Loucy (cell line): Measurements from ENCODE around the gene KRTAP11-1.

ENCODE experiments used
- H2AFZ ChIP-seq: fragments of 200-600 bp; sonication (generic); 2 replicates; pipeline ENCODE4 v1.6.0; 2016; ENCODE audit warnings: antibody characterized with exemption, mild to moderate bottlenecking, low read length, moderate library complexity
- H3F3A ChIP-seq: fragments of 200-600 bp; 2 replicates; pipeline ENCODE4 v1.6.0; 2016; ENCODE audit warnings: antibody characterized with exemption, low read depth, mild to moderate bottlenecking
- H3K27me3 ChIP-seq: fragments of 200-600 bp; sonication (generic); 2 replicates; pipeline ENCODE4 v1.6.1; 2014; ENCODE audit warnings: low read length, mild to moderate bottlenecking; ENCODE audit not compliant: insufficient read depth, poor library complexity, severe bottlenecking
- H3K36me3 ChIP-seq: fragments of 200-600 bp; sonication (generic); 2 replicates; pipeline ENCODE4 v1.6.1; 2016; ENCODE audit warnings: low read length; ENCODE audit not compliant: insufficient read depth
- H3K4me1 ChIP-seq: fragments of 200-600 bp; sonication (generic); 2 replicates; pipeline ENCODE4 v1.5.1; 2014; ENCODE audit warnings: low read length, mild to moderate bottlenecking; ENCODE audit not compliant: insufficient read depth, poor library complexity, severe bottlenecking
- H3K4me2 ChIP-seq: fragments of 200-600 bp; sonication (generic); 2 replicates; pipeline ENCODE4 v1.6.0; 2014; ENCODE audit warnings: antibody characterized with exemption, low read length, low read depth, mild to moderate bottlenecking; ENCODE audit not compliant: poor library complexity, severe bottlenecking
- H3K4me3 ChIP-seq: fragments of 200-600 bp; sonication (generic); 2 replicates; pipeline ENCODE4 v1.5.1; 2014; ENCODE audit warnings: low read length, mild to moderate bottlenecking, mixed read lengths; ENCODE audit not compliant: poor library complexity, severe bottlenecking
- H3K79me2 ChIP-seq: fragments of 200-600 bp; sonication (generic); 2 replicates; pipeline ENCODE4 v1.6.1; 2014; ENCODE audit warnings: low read length; ENCODE audit not compliant: insufficient read depth
- H3K9ac ChIP-seq: fragments of 200-600 bp; sonication (generic); 2 replicates; pipeline ENCODE4 v1.6.0; 2014; ENCODE audit warnings: mild to moderate bottlenecking, low read depth, low read length, moderate library complexity; ENCODE audit not compliant: poor library complexity, severe bottlenecking
- H3K9me2 ChIP-seq: fragments of 200-600 bp; sonication (generic); replicated peaks from 2 replicates; pipeline ENCODE4 v1.6.1; 2016; ENCODE audit warnings: low read depth, low read length, mixed read lengths
- H3K9me3 ChIP-seq: fragments of 200-600 bp; sonication (generic); 2 replicates; pipeline ENCODE4 v1.6.1; 2014; ENCODE audit warnings: mild to moderate bottlenecking, antibody characterized with exemption, low read length, low read depth; ENCODE audit not compliant: insufficient read depth
- H4K20me1 ChIP-seq: fragments of 200-600 bp; sonication (generic); 2 replicates; pipeline ENCODE4 v1.6.0; 2014; ENCODE audit warnings: antibody characterized with exemption, low read length, mild to moderate bottlenecking; ENCODE audit not compliant: insufficient read depth, poor library complexity, severe bottlenecking
- EZH2phosphoT487 ChIP-seq: fragments of 200-600 bp; IDR thresholded peaks from 2 replicates; pipeline ENCODE4 v1.6.1; 2018; ENCODE audit warnings: antibody characterized with exemption, mild to moderate bottlenecking, moderate library complexity, borderline replicate concordance
- TF ChIP-seq, protein P1 (sequence below): fragments of 200-600 bp; sonication (generic); conservative IDR thresholded peaks from 2 replicates; pipeline ENCODE4 v1.5.1; 2014; ENCODE audit warnings: mild to moderate bottlenecking, antibody characterized with exemption, low read length

KRTAP11-1 gene

DNA sequence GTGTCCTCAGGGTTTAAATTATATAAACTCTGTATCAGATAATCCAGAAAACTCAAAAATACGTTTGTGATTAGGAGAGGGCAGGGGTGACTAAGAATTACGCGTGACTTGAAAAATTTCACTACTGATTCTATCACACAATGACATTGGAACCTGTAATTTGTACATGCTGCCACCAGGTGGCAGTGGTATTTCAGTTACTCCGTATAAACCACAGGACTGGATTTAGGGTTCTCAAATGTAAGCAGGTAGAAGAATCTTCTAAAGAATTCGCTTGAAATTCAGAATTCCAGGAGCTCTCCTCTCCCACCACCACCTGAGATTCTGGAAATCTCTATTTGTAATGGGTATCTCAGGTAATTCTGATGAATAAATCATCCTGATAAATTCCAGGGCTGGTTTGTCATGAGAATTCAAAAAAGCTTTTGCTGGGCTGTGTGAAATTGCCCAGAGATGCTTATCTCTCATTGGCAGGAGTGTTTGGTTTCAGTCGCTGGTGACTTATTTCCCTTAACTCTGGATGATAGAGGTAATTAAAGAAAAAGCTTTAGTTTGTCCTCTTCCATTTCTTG, 50.1 kb downstream of the KRTAP11-1 start:
- H4K20me1 ChIP-seq, result no peaks in the 10 kb centered on the region
- no peak overlapping the region for H3K4me3 ChIP-seq
- H3K4me2 ChIP-seq, result no peak overlapping the region
- TF ChIP-seq, protein P1, sequence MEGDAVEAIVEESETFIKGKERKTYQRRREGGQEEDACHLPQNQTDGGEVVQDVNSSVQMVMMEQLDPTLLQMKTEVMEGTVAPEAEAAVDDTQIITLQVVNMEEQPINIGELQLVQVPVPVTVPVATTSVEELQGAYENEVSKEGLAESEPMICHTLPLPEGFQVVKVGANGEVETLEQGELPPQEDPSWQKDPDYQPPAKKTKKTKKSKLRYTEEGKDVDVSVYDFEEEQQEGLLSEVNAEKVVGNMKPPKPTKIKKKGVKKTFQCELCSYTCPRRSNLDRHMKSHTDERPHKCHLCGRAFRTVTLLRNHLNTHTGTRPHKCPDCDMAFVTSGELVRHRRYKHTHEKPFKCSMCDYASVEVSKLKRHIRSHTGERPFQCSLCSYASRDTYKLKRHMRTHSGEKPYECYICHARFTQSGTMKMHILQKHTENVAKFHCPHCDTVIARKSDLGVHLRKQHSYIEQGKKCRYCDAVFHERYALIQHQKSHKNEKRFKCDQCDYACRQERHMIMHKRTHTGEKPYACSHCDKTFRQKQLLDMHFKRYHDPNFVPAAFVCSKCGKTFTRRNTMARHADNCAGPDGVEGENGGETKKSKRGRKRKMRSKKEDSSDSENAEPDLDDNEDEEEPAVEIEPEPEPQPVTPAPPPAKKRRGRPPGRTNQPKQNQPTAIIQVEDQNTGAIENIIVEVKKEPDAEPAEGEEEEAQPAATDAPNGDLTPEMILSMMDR, result peak; percentile 65
- TF ChIP-seq EZH2phosphoT487, result no peak
- no peak overlapping the region for H3K9ac ChIP-seq
- H3K27me3 ChIP-seq, result no peaks in the 10 kb centered on the region
- H2AFZ ChIP-seq, result no peak overlapping the region
- H3K9me2 ChIP-seq, result no peaks in the 10 kb centered on the region
- H3F3A ChIP-seq, result no peaks in the 10 kb centered on the region
- H3K36me3 ChIP-seq, result no peaks in the 10 kb centered on the region
- H3K4me1 ChIP-seq, result no peaks in the 10 kb centered on the region
- peaks cover 7% of the 10 kb centered on the region; the same call in 1 of the 2 replicates for H3K9me3 ChIP-seq
- H3K79me2 ChIP-seq, result no peaks in the 10 kb centered on the region
